Spinal cord (tissue), 10 donors: ENCODE data around the gene GTF2H2C. TPM values are rescaled to one million over a fixed set of nuclear protein-coding genes. Genes with fewer than 3 reads are reported as not detected.
"Not testable (repeated sequence)": the region's sequence is repeated elsewhere in the genome, so short reads cannot be mapped to it uniquely, and the experiment has no call there.

Experiments
- DNase-seq, 6 donors: peaks; one replicate each; pipeline versions ENCODE4 v3.0.0 to v3.0.0-alpha.2; 2013 to 2015; ENCODE audit warnings: low spot score in 6 of 6, low read depth in 4 of 6
- H3K27ac ChIP-seq: one replicate; pipeline ENCODE4 v1.5.1; 2013; ENCODE audit warnings: low read depth, low read length, control low read depth
- H3K27me3 ChIP-seq: one replicate; pipeline ENCODE4 v1.6.1; 2013; ENCODE audit warnings: low read length; ENCODE audit not compliant: control insufficient read depth, insufficient read depth
- H3K36me3 ChIP-seq: one replicate; pipeline ENCODE4 v1.6.1; 2013; ENCODE audit warnings: low read length; ENCODE audit not compliant: control insufficient read depth, insufficient read depth
- H3K4me1 ChIP-seq: one replicate; pipeline ENCODE4 v1.6.1; 2013; ENCODE audit warnings: low read length; ENCODE audit not compliant: control insufficient read depth, insufficient read depth
- H3K4me3 ChIP-seq: one replicate; pipeline ENCODE4 v1.5.1; 2013; ENCODE audit warnings: low read depth, low read length, control low read depth
- H3K9me3 ChIP-seq: one replicate; pipeline ENCODE4 v1.6.1; 2013; ENCODE audit warnings: low read length; ENCODE audit not compliant: control insufficient read depth, insufficient read depth
- WGBS: methylation state at CpG from one replicate; pipeline ENCODE4 v1.1.5; 2013; ENCODE audit warnings: missing lambda C conversion rate; ENCODE audit not compliant: insufficient coverage; 5-methylcytosine and 5-hydroxymethylcytosine counted together
- polyA plus RNA-seq, 2 donors: library from polyadenylated mRNA; unstranded; fragments of 120-200 nt; gene quantifications; one replicate each; pipeline ENCODE4 v1.2.1, GENCODE V29; 2013; ENCODE audit not compliant: insufficient read length in 2 of 2
- total RNA-seq, 2 donors: library from RNA; depleted of rRNA in 1 of 2; stranded (reverse); fragments of 120-200 nt in 1 of 2; fragments of >200 nt in 1 of 2; gene quantifications; one replicate each; pipeline versions ENCODE4 v1.2.3 to v1.2.4, GENCODE V29; 2013 to 2014
- donor health status: healthy.

Gene GTF2H2C
- total and polyA plus RNA-seq, 4 donors: 35.6 to 68.2 (median 55.0) TPM

DNA sequence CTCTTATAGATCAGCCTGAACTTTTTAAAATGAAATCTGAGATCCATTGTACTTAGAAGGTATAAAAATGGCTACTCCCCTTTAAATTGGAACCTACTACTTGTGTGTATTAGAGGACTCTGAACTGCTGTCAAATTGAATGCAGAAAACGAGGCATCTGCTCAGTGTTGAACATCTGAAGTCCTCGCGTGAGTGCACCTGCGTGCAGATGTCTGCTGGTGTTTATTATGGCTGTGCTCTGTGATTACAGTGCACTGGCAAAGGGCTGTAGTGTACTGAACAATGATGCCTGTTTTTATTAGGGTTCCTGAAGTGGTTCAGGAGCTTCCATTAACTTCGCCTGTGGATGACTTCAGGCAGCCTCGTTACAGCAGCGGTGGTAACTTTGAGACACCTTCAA lies 15.4 kb upstream of the GTF2H2C start:
- DNase-seq, H3K4me3 ChIP-seq, H3K27me3 ChIP-seq, H3K36me3 ChIP-seq, H3K27ac ChIP-seq, H3K4me1 ChIP-seq, H3K9me3 ChIP-seq: not testable (repeated sequence)
- WGBS: no CpG with 5 or more reads among the region's 7 CpGs

GRCh38 chr5:69560587-69561431 lies 818 bp downstream of the GTF2H2C start:
- not testable (repeated sequence) for H3K27me3 ChIP-seq, H3K9me3 ChIP-seq, H3K4me1 ChIP-seq, H3K36me3 ChIP-seq, H3K27ac ChIP-seq, DNase-seq
- no CpG with 5 or more reads among the region's 31 CpGs for whole genome bisulfite sequencing
- peak overlapping the region; percentile 9 for H3K4me3 ChIP-seq

GRCh38 chr5:69566172-69566571 lies 6.2 kb downstream of the GTF2H2C start:
- H3K36me3 ChIP-seq, DNase-seq, H3K9me3 ChIP-seq, H3K4me1 ChIP-seq, H3K27me3 ChIP-seq, H3K27ac ChIP-seq, H3K4me3 ChIP-seq: not testable (repeated sequence)
- WGBS: no CpG with 5 or more reads among the region's 2 CpGs

- not testable (repeated sequence) for H3K27me3 ChIP-seq, H3K27ac ChIP-seq, H3K4me3 ChIP-seq, DNase-seq, H3K4me1 ChIP-seq, H3K9me3 ChIP-seq, H3K36me3 ChIP-seq
- WGBS: no CpG with 5 or more reads among the region's 2 CpGs
Observed at GRCh38 chr5:69568072-69568471, 8.1 kb downstream of the GTF2H2C start.

DNA sequence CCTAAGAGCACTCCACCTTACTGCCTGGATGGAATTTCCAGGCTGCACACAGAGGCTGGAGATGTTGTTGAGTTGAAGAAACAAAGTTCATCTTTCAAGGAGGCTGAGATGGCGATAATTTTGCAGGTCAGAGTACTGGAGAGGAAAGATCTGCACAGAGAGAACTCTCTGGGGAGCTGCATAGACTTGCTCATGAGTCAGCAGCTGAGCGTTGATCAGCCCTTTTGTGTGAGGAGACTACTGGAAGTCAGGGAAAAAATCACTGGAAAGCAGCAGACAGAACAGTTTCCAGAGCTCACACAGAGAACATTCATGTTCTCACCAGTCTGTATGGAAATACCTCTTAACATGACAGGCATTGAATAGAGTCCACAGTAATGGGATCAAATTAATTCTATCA lies 23.4 kb downstream of the GTF2H2C start:
- H3K9me3 ChIP-seq, DNase-seq, H3K4me1 ChIP-seq, H3K27me3 ChIP-seq, H3K36me3 ChIP-seq, H3K4me3 ChIP-seq, H3K27ac ChIP-seq: not testable (repeated sequence)
- no CpG with 5 or more reads among the region's 2 CpGs for WGBS

DNA sequence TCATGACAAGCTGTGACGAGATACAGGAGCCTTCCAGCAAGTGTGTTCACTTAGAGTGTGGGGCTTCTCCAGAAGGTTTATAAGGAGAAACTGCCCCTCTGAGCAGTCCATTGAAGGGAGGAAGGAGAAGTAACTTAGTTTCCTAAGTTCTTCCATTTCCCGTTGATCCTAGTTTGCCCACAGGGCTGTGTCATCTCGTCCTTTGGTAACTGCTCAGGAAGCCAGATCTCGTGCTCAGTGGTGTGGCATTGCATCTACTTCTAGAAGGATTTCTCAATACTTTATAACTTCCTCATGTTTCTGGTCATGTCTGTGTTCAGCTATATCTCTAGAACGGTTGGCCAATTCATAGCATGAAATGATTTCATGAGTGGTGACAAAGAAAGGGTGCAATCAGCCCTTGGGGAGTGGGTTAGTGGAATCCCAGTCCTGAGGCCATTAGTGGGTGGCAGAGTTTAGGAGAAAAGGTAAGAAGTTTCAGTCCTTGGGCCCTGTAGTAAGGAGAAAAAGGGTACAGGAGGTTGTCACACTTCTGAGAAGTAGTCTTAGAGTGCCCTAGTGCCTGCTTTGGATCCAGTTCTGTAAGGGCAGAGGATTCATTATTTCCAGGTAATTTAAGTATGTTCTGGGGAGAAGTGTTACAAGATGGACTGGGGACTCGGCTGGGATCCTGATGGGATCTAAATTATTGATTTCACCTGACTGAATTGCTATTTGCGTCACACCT lies 36.3 kb downstream of the GTF2H2C start:
- H3K36me3 ChIP-seq, DNase-seq, H3K9me3 ChIP-seq, H3K27ac ChIP-seq, H3K4me3 ChIP-seq, H3K27me3 ChIP-seq, H3K4me1 ChIP-seq: not testable (repeated sequence)
- no CpG with 5 or more reads among the region's 7 CpGs for WGBS

- no CpG with 5 or more reads among the region's 6 CpGs for WGBS
Observed at GRCh38 chr5:69601947-69602346, 42.0 kb downstream of the GTF2H2C start.

DNA sequence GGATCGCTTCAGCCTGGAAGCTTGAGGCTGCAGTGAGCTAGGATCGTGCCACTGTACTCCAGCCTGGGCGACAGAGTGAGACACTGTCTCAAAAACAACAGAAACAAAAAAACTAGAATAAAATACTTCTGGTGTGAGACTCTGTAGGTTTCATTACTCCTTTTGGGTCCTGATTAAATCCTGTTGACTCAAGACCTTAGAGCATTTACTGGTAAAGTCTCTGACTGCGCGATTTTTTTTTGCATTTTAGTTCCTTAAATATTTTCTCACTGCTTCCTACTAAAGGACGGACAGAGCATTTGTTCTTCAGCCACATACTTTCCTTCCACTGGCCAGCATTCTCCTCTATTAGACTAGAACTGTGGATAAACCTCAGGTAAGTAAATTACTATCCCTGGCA lies 46.8 kb downstream of the GTF2H2C start:
- not testable (repeated sequence) for DNase-seq, H3K27ac ChIP-seq, H3K36me3 ChIP-seq, H3K4me3 ChIP-seq, H3K4me1 ChIP-seq, H3K9me3 ChIP-seq, H3K27me3 ChIP-seq
- WGBS: no CpG with 5 or more reads among the region's 6 CpGs

More at GRCh38 chr5:69601947-69602346, 42.0 kb downstream of the GTF2H2C start:
- H3K27me3 ChIP-seq, H3K36me3 ChIP-seq, H3K4me3 ChIP-seq, DNase-seq, H3K9me3 ChIP-seq, H3K4me1 ChIP-seq, H3K27ac ChIP-seq: not testable (repeated sequence)

DNA sequence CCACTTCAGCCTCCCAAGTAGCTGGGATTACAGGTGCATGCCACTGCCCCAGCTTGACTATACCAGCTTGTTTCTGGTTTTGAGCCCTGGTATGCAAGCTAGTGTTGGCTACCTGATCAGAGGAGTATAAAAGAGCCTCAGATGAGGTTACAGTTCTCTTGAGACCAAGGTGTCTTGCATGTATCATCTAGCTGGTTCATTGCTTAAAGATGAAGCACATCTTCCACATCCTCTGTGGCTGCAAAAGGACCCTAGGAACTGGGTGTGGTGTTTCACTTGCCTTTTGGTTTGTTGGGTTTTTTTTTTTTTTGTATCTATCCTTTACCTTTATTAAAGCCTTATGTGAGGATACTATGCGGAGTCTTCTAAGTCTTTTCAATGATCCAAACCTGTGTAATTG lies 47.8 kb downstream of the GTF2H2C start:
- WGBS: no CpG with 5 or more reads among the region's 1 CpG
- DNase-seq, H3K4me1 ChIP-seq, H3K36me3 ChIP-seq, H3K9me3 ChIP-seq, H3K4me3 ChIP-seq, H3K27me3 ChIP-seq, H3K27ac ChIP-seq: not testable (repeated sequence)
